Lower lobe of right lung (tissue), 2 donors: ENCODE data around the gene GAGE13. TPM values are rescaled to one million over a fixed set of nuclear protein-coding genes. Genes with fewer than 3 reads are reported as not detected.
"Not testable (repeated sequence)": the region's sequence is repeated elsewhere in the genome, so short reads cannot be mapped to it uniquely, and the experiment has no call there.

Experiments
- ATAC-seq, 2 donors: fragments of 200-7000 bp; cut with Tn5 transposase; one replicate each; pipeline ENCODE4 v1.9.1; 2020 to 2022; ENCODE audit warnings: mild to moderate bottlenecking in 2 of 2, moderate library complexity in 2 of 2
- DNase-seq: peaks from one replicate; pipeline ENCODE4 v3.0.0-alpha.2; 2020
- H3K27ac ChIP-seq: fragments of 200-600 bp; one replicate; pipeline ENCODE4 v1.8.0; 2022
- H3K27me3 ChIP-seq: fragments of 200-600 bp; one replicate; pipeline ENCODE4 v1.8.0; 2022; ENCODE audit warnings: low read depth
- H3K36me3 ChIP-seq: fragments of 200-600 bp; one replicate; pipeline ENCODE4 v1.8.0; 2022; ENCODE audit warnings: mild to moderate bottlenecking
- H3K4me1 ChIP-seq: fragments of 200-600 bp; one replicate; pipeline ENCODE4 v1.8.0; 2022
- H3K4me3 ChIP-seq: fragments of 200-600 bp; one replicate; pipeline ENCODE4 v1.8.0; 2022; ENCODE audit warnings: mild to moderate bottlenecking
- H3K9me3 ChIP-seq: fragments of 200-600 bp; one replicate; pipeline ENCODE4 v1.8.0; 2022
- CTCF ChIP-seq: fragments of 200-600 bp; IDR thresholded peaks from one replicate; pipeline ENCODE4 v1.8.0; 2022; ENCODE audit warnings: antibody characterized with exemption, mild to moderate bottlenecking
- intact Hi-C: fragments of 100-400 bp; cut with DNase I; formaldehyde crosslinking; loops from one replicate; pipeline ENCODE4 v1.11.0; 2022
- total RNA-seq: library from RNA; stranded (reverse); fragmentation: NEBNext Ultra II Directional; extraction: Animal tissue kit (Norgen Biotek cat#: 25700); gene quantifications from one replicate; pipeline ENCODE4 v1.2.1, GENCODE V29; 2021
- donor health status: DM: no; HTN: yes; CAD: no; lungs with severe emphysema.

The GAGE13 gene
- total RNA-seq, 1 donor from 2014 or later: not detected

GRCh38 chrX:49290215-49290614, 41.2 kb upstream of the GAGE13 start:
- DNase-seq (no peak), ATAC-seq (no peak)
- H3K27me3 ChIP-seq: no peaks in the 10 kb centered on the region
- no peaks in the 10 kb centered on the region for H3K9me3 ChIP-seq
- H3K36me3 ChIP-seq: no peaks in the 10 kb centered on the region
- H3K27ac ChIP-seq: no peak overlapping the region
- no peaks in the 10 kb centered on the region for H3K4me1 ChIP-seq
- intact Hi-C loops: no loop called here
- no peak overlapping the region for H3K4me3 ChIP-seq
- TF ChIP-seq CTCF: no peak

- intact Hi-C loops: no loop called here
- ATAC-seq: peak; percentile 84 to 87
- Histone ChIP-seq H3K4me3 (no peak overlapping the region), H3K9me3 (no peaks in the 10 kb centered on the region), H3K27ac (no peak overlapping the region), H3K36me3 (no peaks in the 10 kb centered on the region), H3K4me1 (no peaks in the 10 kb centered on the region), H3K27me3 (no peaks in the 10 kb centered on the region)
- peak; percentile 61 for DNase-seq
- peak; percentile 71 for TF ChIP-seq CTCF
Observed at GRCh38 chrX:49291615-49292337, 39.6 kb upstream of the GAGE13 start.

GRCh38 chrX:49292400-49293362, 38.7 kb upstream of the GAGE13 start:
- no peak for TF ChIP-seq CTCF
- Histone ChIP-seq H3K27ac (no peak overlapping the region), H3K4me3 (no peak overlapping the region), H3K36me3 (no peaks in the 10 kb centered on the region), H3K4me1 (no peaks in the 10 kb centered on the region), H3K9me3 (no peaks in the 10 kb centered on the region), H3K27me3 (no peaks in the 10 kb centered on the region)
- no peak for DNase-seq
- ATAC-seq: peak in 1 of 2 donors; percentile 23
- intact Hi-C loops: no loop called here

GRCh38 chrX:49299293-49299692, 32.1 kb upstream of the GAGE13 start:
- not testable (repeated sequence) for DNase-seq, H3K36me3 ChIP-seq

GRCh38 chrX:49300703-49301102, 30.7 kb upstream of the GAGE13 start:
- intact Hi-C loops: no loop called here
- H3K4me1 ChIP-seq: no peaks in the 10 kb centered on the region
- H3K36me3 ChIP-seq: no peaks in the 10 kb centered on the region
- H3K4me3 ChIP-seq: no peak overlapping the region
- no peak overlapping the region for H3K27ac ChIP-seq
- no peaks in the 10 kb centered on the region for H3K9me3 ChIP-seq
- no peaks in the 10 kb centered on the region for H3K27me3 ChIP-seq
- ATAC-seq (no peak), DNase-seq (no peak)
- TF ChIP-seq CTCF: no peak

More at GRCh38 chrX:49299293-49299692, 32.1 kb upstream of the GAGE13 start:
- ATAC-seq, H3K27me3 ChIP-seq, H3K27ac ChIP-seq, H3K4me3 ChIP-seq, H3K9me3 ChIP-seq, H3K4me1 ChIP-seq, intact Hi-C loops: not testable (repeated sequence)

GRCh38 chrX:49303346-49303745, 28.0 kb upstream of the GAGE13 start, which contains the start of gene GAGE10:
Gene GAGE10, plus strand, starts transcription at chrX:49303646. Its CDS starts 1,214 bp downstream, at chrX:49304860.
- ATAC-seq (no peak), DNase-seq (no peak)
- intact Hi-C loops: no loop called here
- no peak within 1 kb of the TSS for H3K4me3 ChIP-seq
- no peaks in the 10 kb centered on the region for H3K9me3 ChIP-seq
- no peaks in the 10 kb centered on the region for H3K4me1 ChIP-seq
- no peak within 1 kb of the TSS for H3K27ac ChIP-seq
- no peak for TF ChIP-seq CTCF
- no peaks in the 10 kb centered on the region for H3K27me3 ChIP-seq
- no peaks in the 10 kb centered on the region for H3K36me3 ChIP-seq

GRCh38 chrX:49307775-49308174, 23.6 kb upstream of the GAGE13 start:
- H3K9me3 ChIP-seq, DNase-seq, H3K36me3 ChIP-seq, H3K27me3 ChIP-seq, H3K4me1 ChIP-seq, H3K27ac ChIP-seq, ATAC-seq, H3K4me3 ChIP-seq, intact Hi-C loops: not testable (repeated sequence)
